T1000 (cell line): ENCODE results near the gene ULBP2.
A peak's percentile ranks its signal among the peaks of the same experiment; 100 is the strongest.
"Not testable (repeated sequence)": the region's sequence is repeated elsewhere in the genome, so short reads cannot be mapped to it uniquely, and the experiment has no call there.

Experiments
- DNase-seq: peaks from one replicate; lab custom pipeline; 2025; ENCODE audit warnings: mixed read lengths; lab: John Stamatoyannopoulos, UW

Gene ULBP2

GRCh38 chr6:149948616-149949015, 6.8 kb downstream of the ULBP2 start:
- DNase-seq = no peak

- no peak for DNase-seq
Measured at GRCh38 chr6:149950423-149950822, 8.6 kb downstream of the ULBP2 start.

- no peak for DNase-seq
Measured at GRCh38 chr6:149951096-149951495, 9.3 kb downstream of the ULBP2 start.

GRCh38 chr6:149951626-149952025, 9.8 kb downstream of the ULBP2 start:
- no peak for DNase-seq

GRCh38 chr6:149953390-149953789, 11.6 kb downstream of the ULBP2 start:
- not testable (repeated sequence) for DNase-seq

GRCh38 chr6:149953934-149954327, 12.1 kb downstream of the ULBP2 start:
- not testable (repeated sequence) for DNase-seq

GRCh38 chr6:149954328-149954983, 12.6 kb downstream of the ULBP2 start:
- DNase-seq = not testable (repeated sequence)

- not testable (repeated sequence) for DNase-seq
Measured at GRCh38 chr6:149954984-149955653, 13.3 kb downstream of the ULBP2 start.

GRCh38 chr6:149955654-149956317, 14.0 kb downstream of the ULBP2 start:
- DNase-seq = not testable (repeated sequence)

GRCh38 chr6:149958124-149958523, 16.3 kb downstream of the ULBP2 start:
- DNase-seq = not testable (repeated sequence)

- not testable (repeated sequence) for DNase-seq
Measured at GRCh38 chr6:149959806-149960205, 18.0 kb downstream of the ULBP2 start.

- no peak for DNase-seq
Measured at GRCh38 chr6:149960488-149960887, 18.7 kb downstream of the ULBP2 start.

- no peak for DNase-seq
Measured at GRCh38 chr6:149961728-149962425, 20.1 kb downstream of the ULBP2 start.

GRCh38 chr6:149962461-149963211, 20.8 kb downstream of the ULBP2 start:
- no peak for DNase-seq

GRCh38 chr6:149963212-149963461, 21.3 kb downstream of the ULBP2 start:
- DNase-seq = peak; percentile 37

- peak; percentile 30 for DNase-seq
Measured at GRCh38 chr6:149963462-149964307, 21.9 kb downstream of the ULBP2 start, which contains the start of gene ULBP1. TSS of gene ULBP1 (plus strand) at chr6:149963943. CDS start at chr6:149964050, 107 bp downstream.

- no peak for DNase-seq
Measured at GRCh38 chr6:149964308-149965193, 22.7 kb downstream of the ULBP2 start.

- no peak for DNase-seq
Measured at GRCh38 chr6:149965194-149966020, 23.6 kb downstream of the ULBP2 start.

- DNase-seq = not testable (repeated sequence)
Measured at GRCh38 chr6:149966319-149966718, 24.5 kb downstream of the ULBP2 start.
